Inferior parietal cortex (tissue), 1 donor: ENCODE data around the gene PLEKHH3.

Source experiments
- DNase-seq: peaks from one replicate; pipeline ENCODE4 v3.0.0-alpha.2; 2016; ENCODE audit errors: extremely low spot score

The PLEKHH3 gene

GRCh38 chr17:42676424-42677011, at the start of gene PLEKHH3:
Gene PLEKHH3, minus strand, starts transcription at chr17:42676994. Its CDS starts 431 bp downstream, at chr17:42676563.
- no peak for DNase-seq

GRCh38 chr17:42725143-42725542, 48.3 kb upstream of the PLEKHH3 start:
- DNase-seq = no peak

GRCh38 chr17:42723636-42724035, 46.8 kb upstream of the PLEKHH3 start:
- DNase-seq = no peak

GRCh38 chr17:42720996-42721583, 44.3 kb upstream of the PLEKHH3 start:
- DNase-seq = peak; percentile 83

- DNase-seq = no peak
Measured at GRCh38 chr17:42709561-42709960, 32.8 kb upstream of the PLEKHH3 start.

- DNase-seq = no peak
Measured at GRCh38 chr17:42708588-42708987, 31.8 kb upstream of the PLEKHH3 start.

- DNase-seq = no peak
Measured at GRCh38 chr17:42706732-42707131, 29.9 kb upstream of the PLEKHH3 start.

GRCh38 chr17:42704837-42705494, 28.2 kb upstream of the PLEKHH3 start:
- no peak for DNase-seq

- DNase-seq = no peak
Measured at GRCh38 chr17:42704490-42704836, 27.7 kb upstream of the PLEKHH3 start.

- DNase-seq = no peak
Measured at GRCh38 chr17:42702446-42702845, 25.7 kb upstream of the PLEKHH3 start.

GRCh38 chr17:42700586-42701289, 23.9 kb upstream of the PLEKHH3 start:
- DNase-seq = no peak

GRCh38 chr17:42699415-42699740, 22.6 kb upstream of the PLEKHH3 start:
- no peak for DNase-seq

- no peak for DNase-seq
Measured at GRCh38 chr17:42698736-42699414, 22.1 kb upstream of the PLEKHH3 start.

- DNase-seq = no peak
Measured at GRCh38 chr17:42697108-42697811, 20.5 kb upstream of the PLEKHH3 start.

- DNase-seq = no peak
Measured at GRCh38 chr17:42695500-42695899, 18.7 kb upstream of the PLEKHH3 start.

- no peak for DNase-seq
Measured at GRCh38 chr17:42694524-42694923, 17.7 kb upstream of the PLEKHH3 start.

- DNase-seq = no peak
Measured at GRCh38 chr17:42692489-42692888, 15.7 kb upstream of the PLEKHH3 start.

GRCh38 chr17:42691021-42691545, 14.3 kb upstream of the PLEKHH3 start:
- DNase-seq = no peak

GRCh38 chr17:42690596-42690995, 13.8 kb upstream of the PLEKHH3 start:
- DNase-seq = no peak

GRCh38 chr17:42687707-42688320, 11.0 kb upstream of the PLEKHH3 start:
- no peak for DNase-seq

GRCh38 chr17:42686520-42687128, 9.8 kb upstream of the PLEKHH3 start:
- DNase-seq = no peak
